H4 (cell line): ENCODE measurements around the gene RNLS. TPM values are rescaled to one million over a fixed set of nuclear protein-coding genes. Genes with fewer than 3 reads are reported as not detected.

ENCODE experiments used
- DNase-seq: peaks from one replicate; pipeline ENCODE4 v3.0.0-alpha.2; 2015; ENCODE audit warnings: low spot score
- total RNA-seq: library from RNA; depleted of rRNA; stranded (reverse); fragments of >200 nt; shearing (Covaris generic); gene quantifications from 2 replicates; pipeline ENCODE4 v1.2.3, GENCODE V29; 2014

RNLS gene
- total RNA-seq, 1 experiment from 2014 or later = 0.35 TPM

- no peak for DNase-seq
These were observed 322.6 kb downstream of the RNLS start for GRCh38 chr10:88260329-88261051.

GRCh38 chr10:88259381-88259780 lies 323.7 kb downstream of the RNLS start:
- DNase-seq = no peak

GRCh38 chr10:88256886-88257285 lies 326.2 kb downstream of the RNLS start:
- DNase-seq = no peak

GRCh38 chr10:88256013-88256680 lies 327.0 kb downstream of the RNLS start:
- DNase-seq = no peak

GRCh38 chr10:88254091-88254490 lies 329.0 kb downstream of the RNLS start:
- no peak for DNase-seq

GRCh38 chr10:88253622-88254021 lies 329.5 kb downstream of the RNLS start:
- no peak for DNase-seq

- DNase-seq = no peak
These were observed 330.0 kb downstream of the RNLS start for GRCh38 chr10:88253128-88253527.

GRCh38 chr10:88249450-88249849 lies 333.7 kb downstream of the RNLS start:
- no peak for DNase-seq

GRCh38 chr10:88246675-88247074 lies 336.4 kb downstream of the RNLS start:
- DNase-seq = no peak

GRCh38 chr10:88245974-88246511 lies 337.1 kb downstream of the RNLS start:
- no peak for DNase-seq

- no peak for DNase-seq
These were observed 338.1 kb downstream of the RNLS start for GRCh38 chr10:88244781-88245625.

- DNase-seq = no peak
These were observed 339.0 kb downstream of the RNLS start for GRCh38 chr10:88243836-88244730.

GRCh38 chr10:88243202-88243744 lies 339.8 kb downstream of the RNLS start:
- DNase-seq = no peak

GRCh38 chr10:88241501-88241900 lies 341.6 kb downstream of the RNLS start:
- no peak for DNase-seq

GRCh38 chr10:88239212-88239611 lies 343.9 kb downstream of the RNLS start:
- DNase-seq = no peak

GRCh38 chr10:88238615-88238914 lies 344.6 kb downstream of the RNLS start:
- no peak for DNase-seq

GRCh38 chr10:88237896-88238614 lies 345.1 kb downstream of the RNLS start:
- no peak for DNase-seq

- no peak for DNase-seq
These were observed 346.9 kb downstream of the RNLS start for GRCh38 chr10:88236121-88236743.

GRCh38 chr10:88234297-88234696 lies 348.8 kb downstream of the RNLS start:
- DNase-seq = no peak

- DNase-seq = no peak
These were observed 349.2 kb downstream of the RNLS start for GRCh38 chr10:88233870-88234269.
